GM12873 (cell line): ENCODE results near the gene NKAIN1.

ENCODE experiments used
- CTCF ChIP-seq: IDR thresholded peaks from 2 replicates; pipeline ENCODE4 v1.5.1; 2012; ENCODE audit warnings: low read depth, mild to moderate bottlenecking, moderate library complexity, low read length, control low read depth; ENCODE audit not compliant: insufficient read depth; ENCODE audit errors: missing control alignments

Gene NKAIN1

GRCh38 chr1:31159869-31160611 lies 79.6 kb downstream of the NKAIN1 start:
- no peak for TF ChIP-seq CTCF

GRCh38 chr1:31159323-31159722 lies 80.4 kb downstream of the NKAIN1 start:
- no peak for TF ChIP-seq CTCF

GRCh38 chr1:31155216-31155806 lies 84.4 kb downstream of the NKAIN1 start:
- TF ChIP-seq CTCF = peak; percentile 31

- no peak for TF ChIP-seq CTCF
Measured at GRCh38 chr1:31154632-31155215, 85.0 kb downstream of the NKAIN1 start.

GRCh38 chr1:31154000-31154631 lies 85.6 kb downstream of the NKAIN1 start:
- no peak for TF ChIP-seq CTCF

- no peak for TF ChIP-seq CTCF
Measured at GRCh38 chr1:31153423-31153822, 86.3 kb downstream of the NKAIN1 start.

- no peak for TF ChIP-seq CTCF
Measured at GRCh38 chr1:31152181-31152795, 87.4 kb downstream of the NKAIN1 start.
